ENCODE measurements around the gene STK32B. TPM values are rescaled to one million over a fixed set of nuclear protein-coding genes. Genes with fewer than 3 reads are reported as not detected.

Gene STK32B
- total and polyA plus RNA-seq, 3 donors from 2014 or later = 17.5 to 29.7 (median 22.6) TPM

DNA sequence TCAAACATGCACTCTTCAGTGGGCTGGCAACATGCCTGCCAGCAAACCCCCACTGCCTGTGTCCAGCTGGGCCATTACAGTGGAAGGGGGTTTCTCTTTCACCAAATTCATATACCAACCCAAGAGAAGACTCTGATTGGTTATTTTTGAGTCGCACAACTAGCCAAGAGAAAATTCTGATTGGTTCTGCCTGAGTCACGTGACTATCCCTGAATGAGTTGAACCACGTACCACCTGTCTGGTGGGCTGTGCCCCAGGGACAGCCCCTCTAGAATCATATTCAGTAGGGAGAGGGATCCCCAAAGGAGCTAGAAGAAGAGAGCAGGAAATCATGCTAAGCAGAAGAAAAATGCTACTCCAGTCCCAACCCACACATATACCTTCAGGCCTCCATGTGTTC, 313.1 kb downstream of the STK32B start:
- no peak overlapping the region for H3K27ac ChIP-seq
- no peaks in the 10 kb centered on the region for H3K36me3 ChIP-seq (ENCODE audit: low read depth, missing control alignments)
- DNase-seq = no peak
- H3K4me3 ChIP-seq = no peak overlapping the region
- TF ChIP-seq, protein P1, sequence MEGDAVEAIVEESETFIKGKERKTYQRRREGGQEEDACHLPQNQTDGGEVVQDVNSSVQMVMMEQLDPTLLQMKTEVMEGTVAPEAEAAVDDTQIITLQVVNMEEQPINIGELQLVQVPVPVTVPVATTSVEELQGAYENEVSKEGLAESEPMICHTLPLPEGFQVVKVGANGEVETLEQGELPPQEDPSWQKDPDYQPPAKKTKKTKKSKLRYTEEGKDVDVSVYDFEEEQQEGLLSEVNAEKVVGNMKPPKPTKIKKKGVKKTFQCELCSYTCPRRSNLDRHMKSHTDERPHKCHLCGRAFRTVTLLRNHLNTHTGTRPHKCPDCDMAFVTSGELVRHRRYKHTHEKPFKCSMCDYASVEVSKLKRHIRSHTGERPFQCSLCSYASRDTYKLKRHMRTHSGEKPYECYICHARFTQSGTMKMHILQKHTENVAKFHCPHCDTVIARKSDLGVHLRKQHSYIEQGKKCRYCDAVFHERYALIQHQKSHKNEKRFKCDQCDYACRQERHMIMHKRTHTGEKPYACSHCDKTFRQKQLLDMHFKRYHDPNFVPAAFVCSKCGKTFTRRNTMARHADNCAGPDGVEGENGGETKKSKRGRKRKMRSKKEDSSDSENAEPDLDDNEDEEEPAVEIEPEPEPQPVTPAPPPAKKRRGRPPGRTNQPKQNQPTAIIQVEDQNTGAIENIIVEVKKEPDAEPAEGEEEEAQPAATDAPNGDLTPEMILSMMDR (IDR thresholded peaks at IDR 0.05) = no peak
- no peak for TF ChIP-seq POLR2A (IDR thresholded peaks at IDR 0.05)
- intact Hi-C loops (cut with DNase I; ENCODE audit: low total_unique reads) = no loop called here
- H3K4me1 ChIP-seq = no peaks in the 10 kb centered on the region
- 78 to 82% methylated on average over 3 of the region's 3 CpGs for WGBS, 2 donors
- no peaks in the 10 kb centered on the region for H3K27me3 ChIP-seq
- no peaks in the 10 kb centered on the region for H3K9me3 ChIP-seq

DNA sequence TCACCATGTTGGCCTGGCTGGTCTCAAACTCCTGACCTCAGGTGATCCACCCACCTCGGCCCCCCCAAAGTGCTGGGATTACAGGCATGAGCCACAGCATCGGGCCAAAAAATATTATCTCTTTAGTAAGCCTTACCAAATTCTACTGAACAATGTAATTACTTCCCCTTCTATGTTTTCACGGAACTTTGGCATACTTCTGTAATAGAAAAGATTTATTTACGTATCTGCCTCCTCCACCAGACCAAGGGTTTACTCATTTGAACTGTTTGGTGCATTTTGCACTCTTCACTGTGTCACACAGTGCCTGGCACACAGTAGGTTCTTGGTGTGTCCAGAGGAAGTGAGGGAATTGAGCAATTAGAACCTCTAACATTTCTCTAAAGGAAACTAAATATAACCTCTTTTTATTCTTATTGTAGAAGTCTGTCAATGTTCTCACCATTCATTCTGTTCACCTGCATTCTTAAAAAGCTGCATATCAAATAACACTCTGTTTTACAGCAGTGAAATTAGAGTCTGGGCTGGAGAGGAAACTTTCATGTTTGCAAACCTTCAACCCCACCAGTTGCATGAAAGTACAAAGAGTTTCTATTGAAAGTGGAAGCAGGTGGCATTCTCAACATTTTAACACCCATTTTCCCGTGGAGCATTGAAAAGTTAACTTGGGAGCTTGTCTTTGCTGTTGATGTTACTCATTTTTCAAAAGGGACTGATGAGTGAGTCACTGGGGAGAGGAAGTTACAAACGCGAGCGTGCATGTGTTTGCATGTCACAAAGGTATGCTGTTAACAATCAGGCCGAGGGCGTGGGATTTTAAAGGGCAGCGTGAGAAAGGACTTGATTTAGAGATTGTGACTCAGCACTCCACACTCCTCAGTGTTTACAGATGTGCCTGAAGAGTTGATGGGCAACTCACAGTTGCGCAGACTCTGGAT, 314.1 kb downstream of the STK32B start:
- H3K27me3 ChIP-seq = no peaks in the 10 kb centered on the region
- no peak overlapping the region for H3K27ac ChIP-seq
- intact Hi-C loops (cut with DNase I; ENCODE audit: low total_unique reads) = no loop called here
- 58 to 66% methylated on average over 12 of the region's 12 CpGs for WGBS, 2 donors
- TF ChIP-seq POLR2A (IDR thresholded peaks at IDR 0.05) = no peak
- TF ChIP-seq, protein P1 (IDR thresholded peaks at IDR 0.05) = no peak
- H3K4me3 ChIP-seq = no peak overlapping the region
- H3K4me1 ChIP-seq = no peaks in the 10 kb centered on the region
- no peaks in the 10 kb centered on the region for H3K9me3 ChIP-seq
- no peaks in the 10 kb centered on the region for H3K36me3 ChIP-seq (ENCODE audit: low read depth, missing control alignments)
- DNase-seq = no peak

GRCh38 chr4:5366009-5366386, 314.7 kb downstream of the STK32B start:
- TF ChIP-seq, protein P1 (IDR thresholded peaks at IDR 0.05) = no peak
- TF ChIP-seq POLR2A (IDR thresholded peaks at IDR 0.05) = no peak
- Histone ChIP-seq H3K36me3 (ENCODE audit: low read depth, missing control alignments) (no peaks in the 10 kb centered on the region), H3K4me1 (no peaks in the 10 kb centered on the region), H3K27me3 (no peaks in the 10 kb centered on the region), H3K4me3 (no peak overlapping the region), H3K27ac (no peak overlapping the region), H3K9me3 (no peaks in the 10 kb centered on the region)
- intact Hi-C loops (cut with DNase I; ENCODE audit: low total_unique reads) = no loop called here
- 73 to 82% methylated on average over 3 of the region's 3 CpGs for WGBS, 2 donors
- no peak for DNase-seq

DNA sequence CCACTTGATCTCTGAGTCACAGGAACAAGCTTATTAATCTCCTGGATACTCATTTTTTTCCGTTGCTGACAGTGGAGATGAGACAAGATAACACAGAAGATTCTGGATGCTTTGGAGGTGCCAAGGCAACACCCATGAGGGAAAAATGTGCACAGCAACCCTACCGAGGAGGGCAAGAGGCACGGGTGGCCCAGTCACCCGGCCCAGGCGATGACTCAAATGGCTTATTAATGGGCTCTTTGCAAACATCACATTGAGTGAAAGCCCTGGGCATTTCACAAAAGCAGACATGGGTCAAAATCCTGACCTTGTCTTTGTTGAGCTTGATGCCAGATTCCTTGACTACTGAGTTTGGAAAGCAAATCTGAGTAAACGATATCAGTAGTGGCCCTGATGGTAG, 315.1 kb downstream of the STK32B start:
- H3K9me3 ChIP-seq = no peaks in the 10 kb centered on the region
- intact Hi-C loops (cut with DNase I; ENCODE audit: low total_unique reads) = no loop called here
- H3K27me3 ChIP-seq = no peaks in the 10 kb centered on the region
- no peak overlapping the region for H3K27ac ChIP-seq
- no peaks in the 10 kb centered on the region for H3K4me1 ChIP-seq
- 81 to 86% methylated on average over 6 of the region's 6 CpGs for WGBS, 2 donors
- H3K4me3 ChIP-seq = no peak overlapping the region
- no peak for TF ChIP-seq POLR2A (IDR thresholded peaks at IDR 0.05)
- TF ChIP-seq, protein P1 (IDR thresholded peaks at IDR 0.05) = no peak
- H3K36me3 ChIP-seq (ENCODE audit: low read depth, missing control alignments) = no peaks in the 10 kb centered on the region
- no peak for DNase-seq

DNA sequence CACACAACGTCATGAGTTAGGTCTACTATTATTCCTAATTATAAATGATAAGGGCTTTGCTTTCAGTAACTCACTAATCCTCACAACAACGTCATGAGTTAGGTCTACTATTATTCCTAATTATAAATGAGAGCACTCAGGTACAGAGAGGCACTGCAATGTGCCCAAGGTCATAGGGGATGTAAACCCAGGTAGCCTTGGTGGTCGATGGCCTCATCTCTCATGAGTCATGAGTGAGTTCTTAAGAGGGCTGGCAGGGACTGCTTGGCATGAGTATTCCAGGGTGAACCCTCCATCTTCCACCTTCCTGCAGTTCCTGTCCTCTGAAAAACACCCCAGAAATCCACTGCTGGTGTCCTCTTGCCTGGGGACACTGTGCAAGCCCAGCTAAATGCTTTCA, 317.1 kb downstream of the STK32B start:
- Histone ChIP-seq H3K4me3 (no peak overlapping the region), H3K4me1 (no peaks in the 10 kb centered on the region), H3K27ac (no peak overlapping the region), H3K36me3 (ENCODE audit: low read depth, missing control alignments) (no peaks in the 10 kb centered on the region), H3K27me3 (no peaks in the 10 kb centered on the region), H3K9me3 (no peaks in the 10 kb centered on the region)
- no peak for TF ChIP-seq POLR2A (IDR thresholded peaks at IDR 0.05)
- TF ChIP-seq, protein P1 (IDR thresholded peaks at IDR 0.05) = no peak
- intact Hi-C loops (cut with DNase I; ENCODE audit: low total_unique reads) = no loop called here
- DNase-seq = no peak
- 78 to 87% methylated on average over 3 of the region's 3 CpGs for WGBS, 2 donors
